GM18526 (cell line): ENCODE measurements around the gene LYZ.

ENCODE experiments used
- POLR2A ChIP-seq: IDR thresholded peaks from 3 replicates; pipeline ENCODE4 v1.6.1; 2011; ENCODE audit not compliant: insufficient read length; ENCODE audit errors: extremely low read depth

The LYZ gene

GRCh38 chr12:69354172-69354555 lies 6.0 kb downstream of the LYZ start:
- TF ChIP-seq POLR2A, result no peak

- TF ChIP-seq POLR2A, result no peak
Measured at GRCh38 chr12:69354556-69355187, 6.5 kb downstream of the LYZ start.

DNA sequence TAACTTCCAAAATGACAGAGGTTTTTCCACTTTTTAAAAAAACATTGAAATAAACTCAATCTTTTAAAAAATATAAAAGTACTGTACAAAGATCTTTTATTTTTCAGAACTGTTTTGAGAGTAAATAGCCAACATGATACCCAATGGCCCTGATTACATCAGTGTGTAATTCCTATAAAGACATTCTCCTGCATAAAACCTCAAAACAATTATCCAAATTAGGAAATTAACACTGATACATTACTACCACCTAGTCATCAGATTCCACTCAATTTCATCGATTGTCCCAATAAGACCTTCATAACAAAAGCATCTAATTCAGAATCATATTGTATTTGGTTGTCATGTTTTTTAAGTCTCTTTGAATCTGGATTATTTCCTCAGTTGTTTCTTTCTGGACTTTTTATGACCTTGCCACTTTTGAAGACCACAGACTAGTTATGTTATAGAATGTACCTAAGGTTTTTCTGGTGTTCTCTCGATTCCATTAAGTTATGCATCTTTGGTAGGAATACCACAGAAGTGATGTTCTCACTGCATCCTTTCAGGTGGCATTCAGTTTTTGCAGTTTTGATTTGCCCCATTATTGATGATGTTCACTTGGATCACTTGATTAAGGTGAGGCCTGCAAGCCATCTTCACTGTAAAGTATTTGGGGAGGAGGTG lies 7.3 kb downstream of the LYZ start:
- TF ChIP-seq POLR2A, result no peak

- TF ChIP-seq POLR2A, result peak; percentile 77
Measured at GRCh38 chr12:69359531-69360347, 11.6 kb downstream of the LYZ start, which contains the start of gene YEATS4. TSS of gene YEATS4 (plus strand) at chr12:69359743. CDS start at chr12:69359973, 230 bp downstream.

DNA sequence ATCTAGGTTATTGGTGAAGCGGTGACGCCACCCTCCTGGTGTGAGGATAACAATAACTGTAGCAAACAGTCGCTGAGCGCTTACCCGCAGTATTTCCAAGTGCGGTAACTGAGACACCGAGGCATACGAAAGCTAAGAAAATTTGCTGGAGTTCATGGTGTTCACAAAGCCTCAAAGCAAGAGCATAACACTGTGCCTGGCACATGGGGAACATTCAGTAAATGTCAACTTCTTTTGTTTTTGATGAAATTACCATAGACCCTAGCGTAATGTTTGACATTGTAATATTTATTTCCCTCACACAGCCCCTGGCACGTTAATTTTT lies 12.1 kb downstream of the LYZ start:
- no peak for TF ChIP-seq POLR2A

DNA sequence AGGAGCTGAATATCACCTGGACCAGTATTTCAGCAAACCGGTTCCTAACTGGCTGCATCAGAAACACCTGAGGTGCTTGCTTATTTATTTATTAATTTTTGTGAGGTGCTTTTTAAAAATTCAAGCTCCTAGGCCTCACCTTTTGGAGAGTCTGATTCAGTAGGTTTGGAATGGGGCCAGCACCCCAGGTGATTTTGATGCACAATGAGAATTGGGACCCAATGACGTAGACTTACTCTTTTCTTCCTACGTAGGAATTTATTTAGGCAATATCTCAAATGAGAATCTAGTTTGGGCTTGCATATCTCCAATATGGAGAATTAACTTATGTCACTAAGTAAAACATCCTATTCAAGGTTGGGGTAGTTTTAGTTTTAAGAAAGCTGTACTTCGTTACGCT lies 18.6 kb downstream of the LYZ start:
- TF ChIP-seq POLR2A, result no peak

- no peak for TF ChIP-seq POLR2A
Measured at GRCh38 chr12:69368171-69368570, 20.0 kb downstream of the LYZ start.

GRCh38 chr12:69383074-69383473 lies 34.9 kb downstream of the LYZ start:
- TF ChIP-seq POLR2A, result no peak

GRCh38 chr12:69385038-69385437 lies 36.9 kb downstream of the LYZ start:
- no peak for TF ChIP-seq POLR2A

DNA sequence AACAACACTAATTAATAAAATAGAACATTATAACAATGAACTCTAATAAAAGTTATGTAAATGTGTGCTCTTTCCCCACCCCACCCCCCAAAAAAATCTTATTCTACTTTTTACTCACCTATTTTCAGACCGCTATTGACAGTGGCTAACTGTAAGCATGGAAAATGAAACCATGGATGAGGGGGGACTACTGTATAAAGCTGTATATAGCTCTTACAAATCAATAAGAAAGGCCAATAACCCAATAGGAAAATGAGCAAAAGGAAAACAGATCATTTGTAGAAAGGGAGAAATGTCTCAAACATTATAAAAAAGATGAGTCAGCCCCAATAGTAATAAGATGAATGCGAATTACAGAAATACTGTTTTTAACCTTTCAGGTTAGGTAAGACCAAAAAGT lies 38.7 kb downstream of the LYZ start:
- TF ChIP-seq POLR2A, result no peak

DNA sequence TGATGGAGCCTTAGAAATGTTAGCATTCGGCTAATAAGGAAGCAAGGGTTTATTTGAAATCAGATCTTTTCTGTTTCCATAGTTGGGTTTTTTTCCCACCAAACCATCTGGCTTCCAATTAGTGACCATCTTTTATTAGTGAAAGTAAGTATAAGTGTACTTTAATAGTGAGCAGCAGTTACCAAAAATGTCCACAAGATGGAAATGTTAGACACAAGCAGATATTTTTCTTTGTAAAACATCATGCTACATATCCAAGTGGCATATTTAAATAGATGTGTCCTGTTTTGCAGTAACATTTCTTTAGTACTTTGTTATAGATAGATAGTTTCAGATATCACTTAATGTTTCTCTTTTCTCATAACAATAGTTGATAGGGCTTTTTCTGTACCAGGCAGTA lies 40.2 kb downstream of the LYZ start:
- TF ChIP-seq POLR2A, result no peak

- TF ChIP-seq POLR2A, result no peak
Measured at GRCh38 chr12:69389831-69390230, 41.6 kb downstream of the LYZ start.

GRCh38 chr12:69392179-69392928 lies 44.2 kb downstream of the LYZ start:
- TF ChIP-seq POLR2A, result no peak

DNA sequence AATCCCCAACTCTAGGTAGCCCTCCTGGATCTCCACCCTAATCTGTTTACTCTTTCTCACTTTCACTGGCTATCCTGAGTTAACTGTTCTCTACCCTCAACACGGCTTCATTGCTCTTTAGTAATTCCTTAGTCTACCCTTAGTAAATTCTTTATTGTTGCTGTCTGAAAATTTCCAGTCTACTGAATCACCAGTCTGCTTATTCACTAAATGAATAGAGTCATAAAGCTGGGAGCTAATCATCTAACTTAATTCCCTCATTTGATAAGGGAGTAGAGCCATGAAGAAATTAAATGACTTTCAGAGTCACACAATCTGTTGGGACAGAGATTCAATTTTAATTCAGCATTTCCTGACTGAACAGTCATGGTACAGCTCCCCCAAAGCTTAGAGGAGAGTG lies 47.9 kb downstream of the LYZ start:
- TF ChIP-seq POLR2A, result no peak

DNA sequence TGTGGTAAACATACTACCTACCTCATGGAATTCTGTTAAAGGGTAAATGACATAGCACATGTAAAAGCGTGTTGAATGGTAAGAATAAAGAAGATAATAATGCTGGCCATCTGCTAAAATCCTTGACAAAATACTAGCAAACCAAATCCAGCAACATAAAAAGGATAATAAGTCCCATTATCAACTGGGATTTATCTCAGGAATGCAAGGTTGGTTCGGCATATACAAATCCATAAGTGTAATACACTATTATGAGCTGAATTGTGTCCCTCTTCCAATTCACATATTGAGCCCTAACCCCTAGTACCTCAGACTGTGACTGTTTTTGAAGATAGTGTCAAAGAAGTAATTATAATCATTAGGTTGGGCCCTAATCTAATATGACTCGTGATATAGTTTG lies 48.8 kb downstream of the LYZ start:
- TF ChIP-seq POLR2A, result no peak

GRCh38 chr12:69397978-69398377 lies 49.8 kb downstream of the LYZ start:
- TF ChIP-seq POLR2A, result no peak

- TF ChIP-seq POLR2A, result no peak
Measured at GRCh38 chr12:69401940-69402339, 53.8 kb downstream of the LYZ start.
